ENCODE results near the gene LUZP2. TPM values are rescaled to one million over a fixed set of nuclear protein-coding genes. Genes with fewer than 3 reads are reported as not detected.

LUZP2 gene
- total RNA-seq, 2 experiments from 2014 or later, result not detected

DNA sequence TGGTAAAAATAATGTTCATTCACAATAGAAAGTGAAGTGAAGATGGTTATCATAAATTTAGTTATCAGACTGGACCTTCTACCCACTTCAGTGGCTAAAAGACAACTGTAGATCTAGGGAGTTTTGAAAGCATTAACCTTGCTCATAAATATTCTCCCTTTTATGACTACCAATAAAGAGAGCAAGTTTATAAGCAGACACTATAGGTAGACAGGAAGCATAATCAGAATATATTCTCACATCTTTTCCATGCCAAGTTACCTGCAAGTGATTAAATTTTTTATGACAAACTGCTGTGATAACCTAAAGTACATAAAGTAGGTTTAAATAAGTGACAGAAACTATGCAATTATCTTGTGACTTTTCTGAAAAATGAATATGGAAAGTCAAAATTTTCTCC, 62.5 kb downstream of the LUZP2 start:
- H3K27me3 ChIP-seq (ENCODE audit: control insufficient read depth in 1 of 2, insufficient read depth in 2 of 2, low read length in 2 of 2), result no peaks in the 10 kb centered on the region
- H3K27ac Mint-ChIP-seq, result no peak overlapping the region
- no peaks in the 10 kb centered on the region for H3K4me1 Mint-ChIP-seq (ENCODE audit: low read depth)
- no peaks in the 10 kb centered on the region for H3K4me1 ChIP-seq (ENCODE audit: insufficient read depth, low read length)
- no peak overlapping the region for H3K4me3 ChIP-seq (ENCODE audit: low read length)
- no peak overlapping the region for H3K27ac ChIP-seq (ENCODE audit: low read depth in 1 of 2, low read length in 2 of 2)
- H3K9me3 Mint-ChIP-seq, result peaks cover 3% of the 10 kb centered on the region
- ATAC-seq (ENCODE audit: poor library complexity), result no peak
- peaks cover 0 to 5% of the 10 kb centered on the region in 2 experiments for H3K9me3 ChIP-seq (ENCODE audit: control insufficient read depth in 1 of 2, insufficient read depth in 1 of 2, low read length in 2 of 2)
- DNase-seq, result no peak
- no peak overlapping the region for H3K4me3 Mint-ChIP-seq
- no peaks in the 10 kb centered on the region for H3K36me3 Mint-ChIP-seq (ENCODE audit: low read depth)
- no peaks in the 10 kb centered on the region for H3K36me3 ChIP-seq (ENCODE audit: insufficient read depth, low read length)
- intact Hi-C loops (cut with DNase I, micrococcal nuclease), result no loop called here
- TF ChIP-seq, protein P1, sequence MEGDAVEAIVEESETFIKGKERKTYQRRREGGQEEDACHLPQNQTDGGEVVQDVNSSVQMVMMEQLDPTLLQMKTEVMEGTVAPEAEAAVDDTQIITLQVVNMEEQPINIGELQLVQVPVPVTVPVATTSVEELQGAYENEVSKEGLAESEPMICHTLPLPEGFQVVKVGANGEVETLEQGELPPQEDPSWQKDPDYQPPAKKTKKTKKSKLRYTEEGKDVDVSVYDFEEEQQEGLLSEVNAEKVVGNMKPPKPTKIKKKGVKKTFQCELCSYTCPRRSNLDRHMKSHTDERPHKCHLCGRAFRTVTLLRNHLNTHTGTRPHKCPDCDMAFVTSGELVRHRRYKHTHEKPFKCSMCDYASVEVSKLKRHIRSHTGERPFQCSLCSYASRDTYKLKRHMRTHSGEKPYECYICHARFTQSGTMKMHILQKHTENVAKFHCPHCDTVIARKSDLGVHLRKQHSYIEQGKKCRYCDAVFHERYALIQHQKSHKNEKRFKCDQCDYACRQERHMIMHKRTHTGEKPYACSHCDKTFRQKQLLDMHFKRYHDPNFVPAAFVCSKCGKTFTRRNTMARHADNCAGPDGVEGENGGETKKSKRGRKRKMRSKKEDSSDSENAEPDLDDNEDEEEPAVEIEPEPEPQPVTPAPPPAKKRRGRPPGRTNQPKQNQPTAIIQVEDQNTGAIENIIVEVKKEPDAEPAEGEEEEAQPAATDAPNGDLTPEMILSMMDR (IDR thresholded peaks at IDR 0.05), result no peak
- H3K27me3 Mint-ChIP-seq, result no peaks in the 10 kb centered on the region
- POLR2A ChIA-PET, result no interaction called here
- CTCF ChIA-PET, result no interaction called here

- H3K9me3 ChIP-seq (ENCODE audit: control insufficient read depth in 1 of 2, insufficient read depth in 1 of 2, low read length in 2 of 2), result peaks cover 0 to 5% of the 10 kb centered on the region in 2 experiments
- H3K4me1 ChIP-seq (ENCODE audit: insufficient read depth, low read length), result no peaks in the 10 kb centered on the region
- CTCF ChIA-PET, result no interaction called here
- H3K36me3 Mint-ChIP-seq (ENCODE audit: low read depth), result no peaks in the 10 kb centered on the region
- no peak overlapping the region for H3K27ac ChIP-seq (ENCODE audit: low read depth in 1 of 2, low read length in 2 of 2)
- no peak overlapping the region for H3K27ac Mint-ChIP-seq
- H3K4me1 Mint-ChIP-seq (ENCODE audit: low read depth), result no peaks in the 10 kb centered on the region
- no peaks in the 10 kb centered on the region for H3K36me3 ChIP-seq (ENCODE audit: insufficient read depth, low read length)
- DNase-seq (no peak), ATAC-seq (ENCODE audit: poor library complexity) (no peak)
- POLR2A ChIA-PET, result no interaction called here
- H3K9me3 Mint-ChIP-seq, result peaks cover 3% of the 10 kb centered on the region
- H3K27me3 Mint-ChIP-seq, result no peaks in the 10 kb centered on the region
- TF ChIP-seq, protein P1 (IDR thresholded peaks at IDR 0.05), result no peak
- H3K4me3 ChIP-seq (ENCODE audit: low read length), result no peak overlapping the region
- intact Hi-C loops (cut with DNase I, micrococcal nuclease), result no loop called here
- no peak overlapping the region for H3K4me3 Mint-ChIP-seq
- no peaks in the 10 kb centered on the region for H3K27me3 ChIP-seq (ENCODE audit: control insufficient read depth in 1 of 2, insufficient read depth in 2 of 2, low read length in 2 of 2)
Measured at GRCh38 chr11:24560324-24560723, 63.5 kb downstream of the LUZP2 start.

DNA sequence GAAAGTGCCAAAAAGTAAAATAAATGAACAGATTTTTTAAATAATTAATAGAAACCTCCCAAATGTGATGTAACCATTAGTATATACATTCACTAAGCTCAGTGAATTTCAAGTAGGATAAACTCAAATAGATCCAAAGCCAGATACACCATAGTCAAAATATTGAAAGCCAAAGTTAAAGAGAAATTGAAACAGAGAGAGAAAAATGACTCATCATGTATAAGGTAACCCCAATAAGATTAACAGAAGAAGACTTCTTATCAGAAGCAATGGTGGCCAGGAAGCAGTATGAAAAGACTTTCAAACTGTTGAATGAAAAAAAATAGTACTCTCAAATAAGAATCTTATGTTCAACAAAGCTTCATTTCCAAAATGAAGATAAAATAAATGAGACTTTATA, 70.5 kb downstream of the LUZP2 start:
- H3K4me3 Mint-ChIP-seq, result no peak overlapping the region
- no peaks in the 10 kb centered on the region for H3K4me1 ChIP-seq (ENCODE audit: insufficient read depth, low read length)
- H3K27ac ChIP-seq (ENCODE audit: low read depth in 1 of 2, low read length in 2 of 2), result no peak overlapping the region
- TF ChIP-seq, protein P1 (IDR thresholded peaks at IDR 0.05), result no peak
- H3K27ac Mint-ChIP-seq, result no peak overlapping the region
- POLR2A ChIA-PET, result no interaction called here
- H3K27me3 ChIP-seq (ENCODE audit: control insufficient read depth in 1 of 2, insufficient read depth in 2 of 2, low read length in 2 of 2), result no peaks in the 10 kb centered on the region
- CTCF ChIA-PET, result no interaction called here
- H3K9me3 Mint-ChIP-seq, result no peaks in the 10 kb centered on the region
- H3K9me3 ChIP-seq (ENCODE audit: control insufficient read depth in 1 of 2, insufficient read depth in 1 of 2, low read length in 2 of 2), result peaks cover 0 to 4% of the 10 kb centered on the region in 2 experiments
- H3K4me1 Mint-ChIP-seq (ENCODE audit: low read depth), result no peaks in the 10 kb centered on the region
- intact Hi-C loops (cut with DNase I, micrococcal nuclease), result no loop called here
- no peak overlapping the region for H3K4me3 ChIP-seq (ENCODE audit: low read length)
- H3K36me3 ChIP-seq (ENCODE audit: insufficient read depth, low read length), result no peaks in the 10 kb centered on the region
- no peak for DNase-seq
- H3K36me3 Mint-ChIP-seq (ENCODE audit: low read depth), result no peaks in the 10 kb centered on the region
- no peaks in the 10 kb centered on the region for H3K27me3 Mint-ChIP-seq
- no peak for ATAC-seq (ENCODE audit: poor library complexity)
